Thymus (tissue), 11 donors: Measurements from ENCODE around the gene FNDC10. TPM values are rescaled to one million over a fixed set of nuclear protein-coding genes. Genes with fewer than 3 reads are reported as not detected.

Experiments used
- DNase-seq, 9 donors: peaks; one replicate each; pipeline ENCODE4 v3.0.0-alpha.2; 2013; ENCODE audit warnings: low spot score in 9 of 9, low read depth in 6 of 9, missing footprints in 1 of 9
- H3K27ac ChIP-seq, 2 donors: one replicate each; pipeline ENCODE4 v1.5.1; 2013; ENCODE audit warnings: control low read depth in 1 of 2, low read depth in 1 of 2, low read length in 1 of 2, mild to moderate bottlenecking in 1 of 2, moderate library complexity in 1 of 2
- H3K27me3 ChIP-seq, 2 donors: one replicate each; pipeline ENCODE4 v1.5.1; 2013; ENCODE audit warnings: low read length in 1 of 2; ENCODE audit not compliant: control insufficient read depth in 2 of 2, insufficient read depth in 1 of 2
- H3K36me3 ChIP-seq, 2 donors: one replicate each; pipeline ENCODE4 v1.5.1; 2013; ENCODE audit warnings: low read length in 1 of 2, mild to moderate bottlenecking in 1 of 2, moderate library complexity in 1 of 2; ENCODE audit not compliant: control insufficient read depth in 2 of 2, insufficient read depth in 2 of 2
- H3K4me1 ChIP-seq, 2 donors: one replicate each; pipeline ENCODE4 v1.5.1; 2013; ENCODE audit warnings: low read length in 2 of 2; ENCODE audit not compliant: control insufficient read depth in 2 of 2, insufficient read depth in 2 of 2
- H3K4me3 ChIP-seq, 2 donors: one replicate each; pipeline ENCODE4 v1.5.1; 2013; ENCODE audit warnings: low read length in 2 of 2, control low read depth in 1 of 2, mild to moderate bottlenecking in 1 of 2
- H3K9me3 ChIP-seq, 2 donors: one replicate each; pipeline ENCODE4 v1.5.1; 2013; ENCODE audit warnings: low read length in 1 of 2, mild to moderate bottlenecking in 1 of 2; ENCODE audit not compliant: control insufficient read depth in 2 of 2, insufficient read depth in 1 of 2
- WGBS: extraction: QIAGEN DNeasy Blood & Tissue Kit; methylation state at CpG from one replicate; pipeline ENCODE4 v1.1.7; 2013; 5-methylcytosine and 5-hydroxymethylcytosine counted together
- polyA plus RNA-seq: library from polyadenylated mRNA; stranded (reverse); fragments of 200-250 nt; gene quantifications from one replicate; pipeline ENCODE4 v1.2.3, GENCODE V29; 2013
- total RNA-seq: library from RNA; stranded (reverse); fragments of 120-200 nt; gene quantifications from one replicate; pipeline ENCODE4 v1.2.4, GENCODE V29; 2013
- donor health status: healthy.

Gene FNDC10
- total and polyA plus RNA-seq, 2 donors: 0.24 to 0.80 TPM

- peaks cover 15 to 24% of the 10 kb centered on the region in 2 donors for H3K4me1 ChIP-seq
Observed at GRCh38 chr1:1618396-1619068, 18.6 kb upstream of the FNDC10 start.

GRCh38 chr1:1617925-1618324 is 18.0 kb upstream of the FNDC10 start:
- 99% methylated on average over 6 of the region's 6 CpGs for WGBS
- Histone ChIP-seq H3K36me3 (peaks cover 4 to 6% of the 10 kb centered on the region in 2 donors), H3K4me3 (no peak overlapping the region), H3K27ac (no peak overlapping the region), H3K27me3 (no peaks in the 10 kb centered on the region), H3K9me3 (no peaks in the 10 kb centered on the region), H3K4me1 (peaks cover 15 to 26% of the 10 kb centered on the region in 2 donors)
- DNase-seq: no peak

More at GRCh38 chr1:1618396-1619068, 18.6 kb upstream of the FNDC10 start:
- Histone ChIP-seq H3K27me3 (no peaks in the 10 kb centered on the region), H3K4me3 (no peak overlapping the region), H3K27ac (no peak overlapping the region), H3K9me3 (no peaks in the 10 kb centered on the region), H3K36me3 (peaks cover 4 to 6% of the 10 kb centered on the region in 2 donors)
- DNase-seq: no peak
- WGBS: 98% methylated on average over 9 of the region's 9 CpGs

GRCh38 chr1:1617516-1617915 is 17.6 kb upstream of the FNDC10 start:
- Histone ChIP-seq H3K27ac (no peak overlapping the region), H3K27me3 (no peaks in the 10 kb centered on the region), H3K4me3 (no peak overlapping the region), H3K36me3 (peaks cover 4 to 6% of the 10 kb centered on the region in 2 donors), H3K4me1 (peaks cover 15 to 26% of the 10 kb centered on the region in 2 donors), H3K9me3 (no peaks in the 10 kb centered on the region)
- no peak for DNase-seq
- 98% methylated on average over 11 of the region's 11 CpGs for WGBS

GRCh38 chr1:1616838-1617237 is 16.9 kb upstream of the FNDC10 start:
- DNase-seq: no peak
- Histone ChIP-seq H3K27me3 (no peaks in the 10 kb centered on the region), H3K4me1 (peaks cover 15 to 26% of the 10 kb centered on the region in 2 donors), H3K27ac (no peak overlapping the region), H3K36me3 (peaks cover 4 to 6% of the 10 kb centered on the region in 2 donors), H3K4me3 (peak overlapping the region; percentile 42 to 97), H3K9me3 (no peaks in the 10 kb centered on the region)
- 91% methylated on average over 19 of the region's 19 CpGs for WGBS

- peak overlapping the region in 1 of 2 donors; percentile 100 for H3K27ac ChIP-seq
- no peaks in the 10 kb centered on the region for H3K27me3 ChIP-seq
- peaks cover 15 to 26% of the 10 kb centered on the region in 2 donors for H3K4me1 ChIP-seq
- peak overlapping the region; percentile 47 to 97 for H3K4me3 ChIP-seq
- DNase-seq: peak in 1 of 9 donors; percentile 42
- peaks cover 4 to 6% of the 10 kb centered on the region in 2 donors for H3K36me3 ChIP-seq
- no peaks in the 10 kb centered on the region for H3K9me3 ChIP-seq
- WGBS: 13% methylated on average over 80 of the region's 80 CpGs
Observed at GRCh38 chr1:1616045-1616790, 16.3 kb upstream of the FNDC10 start.

GRCh38 chr1:1615256-1616044 is 15.5 kb upstream of the FNDC10 start, which contains the start of gene MIB2:
Gene MIB2 (plus strand): TSS chr1:1615500. CDS start chr1:1623453, 7,953 bp downstream.
- Histone ChIP-seq H3K27me3 (no peaks in the 10 kb centered on the region), H3K4me1 (peaks cover 15 to 28% of the 10 kb centered on the region in 2 donors), H3K9me3 (no peaks in the 10 kb centered on the region), H3K27ac (peak within 1 kb of the TSS; percentile 100), H3K36me3 (peaks cover 4 to 6% of the 10 kb centered on the region in 2 donors), H3K4me3 (peak within 1 kb of the TSS; percentile 94 to 97)
- under 1% methylated on average over 107 of the region's 107 CpGs for WGBS
- DNase-seq: peak; percentile 87 to 99 (median 97)

GRCh38 chr1:1614954-1615255 is 15.0 kb upstream of the FNDC10 start:
- no peak for DNase-seq
- Histone ChIP-seq H3K27me3 (no peaks in the 10 kb centered on the region), H3K4me3 (peak overlapping the region; percentile 94 to 97), H3K9me3 (no peaks in the 10 kb centered on the region), H3K27ac (peak overlapping the region; percentile 57 to 64), H3K36me3 (peaks cover 4 to 6% of the 10 kb centered on the region in 2 donors), H3K4me1 (peaks cover 15 to 28% of the 10 kb centered on the region in 2 donors)
- under 1% methylated on average over 23 of the region's 23 CpGs for WGBS

- Histone ChIP-seq H3K36me3 (peaks cover 4 to 6% of the 10 kb centered on the region in 2 donors), H3K27ac (peak overlapping the region; percentile 57 to 64), H3K4me1 (peaks cover 15 to 28% of the 10 kb centered on the region in 2 donors), H3K9me3 (no peaks in the 10 kb centered on the region), H3K4me3 (peak overlapping the region; percentile 94 to 97), H3K27me3 (no peaks in the 10 kb centered on the region)
- peak in 1 of 9 donors; percentile 41 for DNase-seq
- WGBS: 42% methylated on average over 30 of the region's 30 CpGs
Observed at GRCh38 chr1:1614204-1614953, 14.4 kb upstream of the FNDC10 start.
